HUES64 (cell line): ENCODE data around the gene GTF2A2. TPM values are rescaled to one million over a fixed set of nuclear protein-coding genes. Genes with fewer than 3 reads are reported as not detected.
A peak's percentile ranks its signal among the peaks of the same experiment; 100 is the strongest.
"Not testable (repeated sequence)": the region's sequence is repeated elsewhere in the genome, so short reads cannot be mapped to it uniquely, and the experiment has no call there.

Source experiments
- H3K27ac ChIP-seq: 2 replicates; pipeline ENCODE4 v1.7.0; 2013; ENCODE audit warnings: low read depth, low read length, inconsistent platforms
- H3K27me3 ChIP-seq: 2 replicates; pipeline ENCODE4 v1.6.1; 2013; ENCODE audit warnings: mild to moderate bottlenecking, low read length; ENCODE audit not compliant: insufficient read depth
- H3K36me3 ChIP-seq: 2 replicates; pipeline ENCODE4 v1.6.1; 2013; ENCODE audit warnings: mild to moderate bottlenecking, low read length; ENCODE audit not compliant: insufficient read depth
- H3K4me1 ChIP-seq: 2 replicates; pipeline ENCODE4 v1.6.1; 2013; ENCODE audit warnings: mild to moderate bottlenecking, low read length, moderate library complexity; ENCODE audit not compliant: insufficient read depth
- H3K4me3 ChIP-seq: 2 replicates; pipeline ENCODE4 v1.5.1; 2013; ENCODE audit warnings: mild to moderate bottlenecking, low read length, moderate library complexity
- H3K9ac ChIP-seq: 2 replicates; pipeline ENCODE4 v1.6.1; 2013; ENCODE audit warnings: mild to moderate bottlenecking, low read depth, low read length
- H3K9me3 ChIP-seq: 2 replicates; pipeline ENCODE4 v1.6.1; 2013; ENCODE audit warnings: low read depth, low read length; ENCODE audit not compliant: insufficient read depth
- WGBS: fragments of 150-250, 120-280 bp; methylation state at CpG from one replicate; pipeline ENCODE4 v1.1.7; 2013; ENCODE audit warnings: missing lambda C conversion rate; 5-methylcytosine and 5-hydroxymethylcytosine counted together
- polyA plus RNA-seq, 2 experiments: library from polyadenylated mRNA; stranded (reverse); fragments of 50-300 nt; gene quantifications; one replicate each; pipeline ENCODE4 v1.2.3, GENCODE V29; 2013

The GTF2A2 gene, protein sequence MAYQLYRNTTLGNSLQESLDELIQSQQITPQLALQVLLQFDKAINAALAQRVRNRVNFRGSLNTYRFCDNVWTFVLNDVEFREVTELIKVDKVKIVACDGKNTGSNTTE
- polyA plus RNA-seq (2013, experiment 1 of 2) = 123 TPM
- 141 TPM for polyA plus RNA-seq (2013, experiment 2 of 2)

DNA sequence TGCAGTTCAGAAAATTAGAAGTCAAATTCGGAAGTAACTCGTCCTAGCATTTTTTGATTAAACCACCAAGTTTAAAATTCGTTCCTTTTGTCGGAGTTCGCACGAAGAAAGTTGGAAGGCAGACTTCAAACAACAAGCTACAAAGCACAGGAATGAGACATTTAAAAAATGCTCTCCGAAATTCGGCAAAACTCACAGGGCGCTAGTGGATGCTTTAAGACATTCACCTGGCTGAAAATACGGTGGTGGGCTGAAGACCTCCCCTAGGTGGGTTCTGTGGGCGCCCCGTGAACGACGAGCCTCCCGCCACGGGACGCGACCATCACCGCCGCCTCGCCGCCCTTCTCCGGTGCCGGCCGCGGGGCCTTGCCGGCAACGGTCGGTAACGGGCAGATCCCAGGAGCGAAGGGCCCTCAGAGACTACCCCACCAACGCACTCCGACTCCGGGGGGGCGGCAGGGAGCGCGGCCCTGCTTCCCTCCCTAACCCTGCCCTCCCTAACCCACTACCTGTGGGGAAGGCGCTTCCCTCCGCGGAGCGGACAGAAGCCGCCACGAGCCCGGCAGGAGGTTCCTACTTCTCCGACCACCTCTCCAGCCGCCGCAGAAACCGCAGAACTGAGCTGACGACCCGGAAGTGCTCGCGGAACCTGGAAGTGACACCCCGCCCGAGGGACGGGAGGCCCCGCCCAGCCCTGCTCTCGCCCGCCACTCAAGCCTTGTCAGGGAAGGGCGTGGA, at the start of gene GTF2A2:
GTF2A2 (minus strand) TSS at position 619 of the 738 bp plus-strand sequence. CDS start 5,238 bp downstream, outside the sequence.
- Histone ChIP-seq H3K27ac (peak within 1 kb of the TSS; percentile 85), H3K36me3 (peaks cover 40% of the 10 kb centered on the region), H3K27me3 (no peaks in the 10 kb centered on the region), H3K9me3 (no peaks in the 10 kb centered on the region), H3K9ac (peak within 1 kb of the TSS; percentile 92), H3K4me3 (peak within 1 kb of the TSS; percentile 91), H3K4me1 (peaks cover 15% of the 10 kb centered on the region; the same call in 1 of the 2 replicates)
- under 1% methylated on average over 59 of the region's 59 CpGs for WGBS

GRCh38 chr15:59703979-59704796, 46.9 kb upstream of the GTF2A2 start:
- Histone ChIP-seq H3K27me3 (no peaks in the 10 kb centered on the region), H3K4me3 (no peak overlapping the region), H3K27ac (no peak overlapping the region), H3K9me3 (0 out of 2 replicates have a peak, but pooled peaks cover 3% of the 10 kb centered on the region), H3K36me3 (no peaks in the 10 kb centered on the region), H3K4me1 (no peaks in the 10 kb centered on the region), H3K9ac (no peak overlapping the region)
- 78% methylated on average over 5 of the region's 6 CpGs for WGBS

GRCh38 chr15:59702351-59702750, 45.0 kb upstream of the GTF2A2 start:
- no peaks in the 10 kb centered on the region for H3K36me3 ChIP-seq
- no peak overlapping the region for H3K9ac ChIP-seq
- no peaks in the 10 kb centered on the region for H3K27me3 ChIP-seq
- H3K27ac ChIP-seq = no peak overlapping the region
- no peak overlapping the region for H3K4me3 ChIP-seq
- no peaks in the 10 kb centered on the region for H3K4me1 ChIP-seq
- H3K9me3 ChIP-seq = no peaks in the 10 kb centered on the region

- H3K36me3 ChIP-seq = no peaks in the 10 kb centered on the region
- no peaks in the 10 kb centered on the region for H3K4me1 ChIP-seq
- H3K4me3 ChIP-seq = no peak overlapping the region
- H3K27ac ChIP-seq = no peak overlapping the region
- no peak overlapping the region for H3K9ac ChIP-seq
- no peaks in the 10 kb centered on the region for H3K9me3 ChIP-seq
- H3K27me3 ChIP-seq = no peaks in the 10 kb centered on the region
- WGBS = 83% methylated on average over 4 of the region's 4 CpGs
Measured at GRCh38 chr15:59701880-59702279, 44.6 kb upstream of the GTF2A2 start.

GRCh38 chr15:59699810-59700431, 42.6 kb upstream of the GTF2A2 start:
- no CpG with 5 or more reads among the region's 4 CpGs for WGBS
- H3K9ac ChIP-seq = no peak overlapping the region
- no peak overlapping the region for H3K27ac ChIP-seq
- no peak overlapping the region for H3K4me3 ChIP-seq
- H3K4me1 ChIP-seq = no peaks in the 10 kb centered on the region
- no peaks in the 10 kb centered on the region for H3K9me3 ChIP-seq
- no peaks in the 10 kb centered on the region for H3K27me3 ChIP-seq
- H3K36me3 ChIP-seq = no peaks in the 10 kb centered on the region

DNA sequence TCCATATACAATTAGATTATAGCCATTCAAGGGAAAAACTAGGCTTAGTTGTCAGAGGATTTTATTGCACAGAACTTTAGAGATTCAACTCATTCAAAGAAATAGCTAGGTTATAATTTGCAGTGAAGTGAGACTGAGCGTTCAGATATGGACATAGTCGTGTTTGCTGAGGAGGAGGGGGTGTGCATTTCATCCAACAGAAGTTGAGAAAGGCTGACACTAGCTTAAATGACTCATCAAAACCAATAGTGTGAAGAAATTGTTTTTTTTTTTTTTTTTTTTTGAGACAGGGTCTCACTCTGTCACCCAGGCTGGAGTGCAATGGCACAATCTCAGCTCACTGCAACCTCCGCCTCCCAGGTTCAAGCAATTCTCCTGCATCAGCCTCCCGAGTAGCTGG, 40.8 kb upstream of the GTF2A2 start:
- H3K36me3 ChIP-seq = not testable (repeated sequence)
- 94% methylated on average over 4 of the region's 4 CpGs for WGBS

GRCh38 chr15:59696332-59696731, 39.0 kb upstream of the GTF2A2 start:
- H3K36me3 ChIP-seq = no peaks in the 10 kb centered on the region
- 86% methylated on average over 4 of the region's 4 CpGs for WGBS
- H3K9ac ChIP-seq = no peak overlapping the region
- no peak overlapping the region for H3K4me3 ChIP-seq
- no peaks in the 10 kb centered on the region for H3K9me3 ChIP-seq
- no peaks in the 10 kb centered on the region for H3K4me1 ChIP-seq
- H3K27ac ChIP-seq = no peak overlapping the region
- no peaks in the 10 kb centered on the region; the same call in 1 of the 2 replicates for H3K27me3 ChIP-seq

More for the DNA sequence above, 40.8 kb upstream of the GTF2A2 start:
- not testable (repeated sequence) for H3K4me3 ChIP-seq, H3K9me3 ChIP-seq, H3K9ac ChIP-seq, H3K27ac ChIP-seq, H3K27me3 ChIP-seq, H3K4me1 ChIP-seq

DNA sequence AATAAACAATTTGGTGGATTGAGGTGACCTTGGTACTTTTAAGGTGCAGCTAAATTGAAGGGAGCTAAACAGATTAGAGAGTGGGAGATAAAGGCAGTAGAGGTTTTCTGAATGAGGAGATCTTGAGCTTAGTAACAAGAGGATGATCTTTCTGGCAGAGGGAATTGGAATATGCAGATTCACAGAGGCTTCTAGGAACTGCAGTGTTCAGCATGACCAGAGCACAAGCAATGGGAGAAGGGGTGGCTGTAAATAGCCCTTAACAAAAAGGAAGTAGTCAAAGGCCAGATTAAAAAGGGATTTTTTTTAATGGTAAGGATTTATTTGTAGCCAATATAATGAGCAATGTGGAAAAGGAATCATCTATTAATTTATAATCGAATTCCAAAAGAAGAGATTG, 37.5 kb upstream of the GTF2A2 start:
- H3K4me1 ChIP-seq = 0 out of 2 replicates have a peak, but pooled peaks cover 3% of the 10 kb centered on the region
- H3K4me3 ChIP-seq = no peak overlapping the region

DNA sequence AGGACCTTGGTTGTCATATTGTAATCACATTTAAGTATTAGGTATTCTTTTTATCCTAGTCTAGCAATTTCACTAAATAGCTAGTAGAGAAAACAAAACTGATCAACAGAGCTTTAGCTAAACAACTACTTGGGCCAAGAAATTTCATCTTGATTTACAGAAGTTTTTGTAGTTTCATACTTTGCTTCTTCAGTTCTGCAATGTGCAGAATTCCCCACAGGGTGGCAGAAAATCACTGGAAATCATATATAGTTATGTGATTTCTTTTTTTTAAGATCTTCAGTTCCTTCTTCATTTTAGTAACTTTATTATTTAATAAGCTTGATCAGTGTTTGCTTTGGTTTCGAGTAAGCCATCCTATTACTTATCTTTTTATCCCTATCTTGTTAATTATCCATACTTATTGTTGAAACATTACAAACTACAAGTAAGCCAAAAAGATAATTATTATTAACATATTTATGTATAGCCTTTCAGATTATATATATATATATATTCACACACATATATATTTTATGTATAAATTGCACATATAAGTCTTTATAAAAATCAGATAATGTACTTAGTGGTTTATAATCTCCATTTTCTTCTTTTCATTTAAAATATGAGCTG, 34.0 kb upstream of the GTF2A2 start:
- H3K27me3 ChIP-seq = peaks cover 11% of the 10 kb centered on the region
- H3K9me3 ChIP-seq = no peaks in the 10 kb centered on the region
- H3K36me3 ChIP-seq = peaks cover 3% of the 10 kb centered on the region
- no peak overlapping the region for H3K9ac ChIP-seq
- H3K4me1 ChIP-seq = peaks cover 10% of the 10 kb centered on the region; the same call in 1 of the 2 replicates
- no CpG with 5 or more reads among the region's 1 CpG for WGBS
- H3K4me3 ChIP-seq = no peak overlapping the region
- no peak overlapping the region for H3K27ac ChIP-seq

More for the DNA sequence above, 37.5 kb upstream of the GTF2A2 start:
- 96% methylated on average over 1 of the region's 1 CpG for WGBS
- Histone ChIP-seq H3K27me3 (peaks cover 11% of the 10 kb centered on the region), H3K36me3 (no peaks in the 10 kb centered on the region), H3K9me3 (no peaks in the 10 kb centered on the region), H3K9ac (no peak overlapping the region), H3K27ac (no peak overlapping the region)

GRCh38 chr15:59689626-59690236, 32.4 kb upstream of the GTF2A2 start:
- WGBS = 2% methylated on average over 24 of the region's 25 CpGs
- no peaks in the 10 kb centered on the region for H3K9me3 ChIP-seq
- peak overlapping the region; percentile 52; the same call in 1 of the 2 replicates for H3K27ac ChIP-seq
- H3K4me3 ChIP-seq = peak overlapping the region; percentile 100
- H3K4me1 ChIP-seq = peaks cover 10% of the 10 kb centered on the region; the same call in 1 of the 2 replicates
- peaks cover 16% of the 10 kb centered on the region for H3K36me3 ChIP-seq
- H3K9ac ChIP-seq = peak overlapping the region; percentile 66
- H3K27me3 ChIP-seq = peaks cover 11% of the 10 kb centered on the region
